Measurements from ENCODE around the gene MKLN1. TPM values are rescaled to one million over a fixed set of nuclear protein-coding genes. Genes with fewer than 3 reads are reported as not detected.
"Not testable (repeated sequence)": the region's sequence is repeated elsewhere in the genome, so short reads cannot be mapped to it uniquely, and the experiment has no call there.

MKLN1 gene
- total RNA-seq, 2 donors from 2014 or later = 44.9 to 49.6 TPM

DNA sequence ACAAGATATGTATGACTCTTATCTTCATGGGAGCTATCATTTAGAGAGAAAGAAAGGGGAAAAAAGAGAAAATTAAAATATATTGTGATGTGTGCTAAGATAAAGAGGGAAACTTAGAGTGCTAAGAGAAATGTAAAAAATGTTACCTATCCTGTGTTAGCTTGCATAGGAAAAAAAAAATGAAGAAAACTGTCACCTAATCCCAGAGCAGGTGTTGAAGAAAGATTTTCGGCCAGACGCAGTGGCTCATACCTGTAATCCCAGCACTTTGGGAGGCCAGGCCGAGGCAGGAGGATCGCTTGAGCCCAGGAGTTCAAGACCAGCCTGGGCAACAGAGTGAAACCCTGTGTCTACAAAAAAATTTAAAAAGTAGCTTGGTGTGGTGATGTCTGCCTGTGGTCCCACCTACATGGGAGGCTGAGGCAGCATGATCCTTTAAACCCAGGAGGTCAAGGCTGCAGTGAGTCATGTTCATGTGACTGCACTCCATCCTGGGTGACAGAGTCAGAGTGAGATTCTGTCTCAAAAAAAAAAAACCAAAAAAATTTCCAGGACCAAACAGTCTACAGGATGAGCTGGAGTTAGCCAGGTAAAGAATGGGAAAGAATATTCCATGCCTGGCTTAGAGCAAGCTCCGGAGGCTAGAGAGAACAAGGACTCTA is 2.4 kb upstream of the MKLN1 start:
- H3K4me1 Mint-ChIP-seq (ENCODE audit: low read depth) = peaks cover 56% of the 10 kb centered on the region
- H3K9me3 Mint-ChIP-seq = peaks cover 0 to 2% of the 10 kb centered on the region in 2 donors
- no peaks in the 10 kb centered on the region for H3K27me3 Mint-ChIP-seq (ENCODE audit: low read depth)
- peak overlapping the region; percentile 80 to 93 for H3K4me3 Mint-ChIP-seq
- DNase-seq = peak; percentile 48 to 54
- peak overlapping the region; percentile 92 for H3K27ac Mint-ChIP-seq
- ATAC-seq (replicated peaks in 1 of 2) = peak; percentile 48 to 57
- peaks cover 8 to 14% of the 10 kb centered on the region in 2 donors for H3K36me3 Mint-ChIP-seq (ENCODE audit: insufficient read depth in 2 of 2)

DNA sequence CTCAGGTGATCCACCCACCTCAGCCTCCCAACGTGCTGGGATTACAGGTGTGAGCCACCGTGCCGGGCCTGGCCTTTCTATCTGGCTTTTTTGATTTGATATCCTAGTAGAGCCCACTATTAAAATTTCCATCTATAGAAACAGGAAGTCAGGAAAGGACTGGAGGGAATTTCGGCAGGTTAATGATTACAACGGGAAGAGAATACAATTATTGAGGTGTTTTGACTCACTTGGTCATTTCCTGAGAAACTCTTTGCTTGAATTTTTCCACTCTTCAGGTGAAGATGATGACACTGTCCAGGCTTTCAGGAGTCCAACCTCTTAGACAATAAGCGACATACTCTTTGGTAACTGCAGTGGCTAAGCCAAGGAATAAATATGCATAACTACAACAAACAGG is 1.1 kb upstream of the MKLN1 start:
- ATAC-seq (replicated peaks in 1 of 2) (no peak), DNase-seq (no peak)
- H3K27ac Mint-ChIP-seq = peak overlapping the region; percentile 99
- H3K4me3 Mint-ChIP-seq = peak overlapping the region; percentile 98 to 99
- H3K9me3 Mint-ChIP-seq = peaks cover 0 to 2% of the 10 kb centered on the region in 2 donors
- peaks cover 66% of the 10 kb centered on the region for H3K4me1 Mint-ChIP-seq (ENCODE audit: low read depth)
- no peaks in the 10 kb centered on the region for H3K27me3 Mint-ChIP-seq (ENCODE audit: low read depth)
- peaks cover 7 to 12% of the 10 kb centered on the region in 2 donors for H3K36me3 Mint-ChIP-seq (ENCODE audit: insufficient read depth in 2 of 2)

DNA sequence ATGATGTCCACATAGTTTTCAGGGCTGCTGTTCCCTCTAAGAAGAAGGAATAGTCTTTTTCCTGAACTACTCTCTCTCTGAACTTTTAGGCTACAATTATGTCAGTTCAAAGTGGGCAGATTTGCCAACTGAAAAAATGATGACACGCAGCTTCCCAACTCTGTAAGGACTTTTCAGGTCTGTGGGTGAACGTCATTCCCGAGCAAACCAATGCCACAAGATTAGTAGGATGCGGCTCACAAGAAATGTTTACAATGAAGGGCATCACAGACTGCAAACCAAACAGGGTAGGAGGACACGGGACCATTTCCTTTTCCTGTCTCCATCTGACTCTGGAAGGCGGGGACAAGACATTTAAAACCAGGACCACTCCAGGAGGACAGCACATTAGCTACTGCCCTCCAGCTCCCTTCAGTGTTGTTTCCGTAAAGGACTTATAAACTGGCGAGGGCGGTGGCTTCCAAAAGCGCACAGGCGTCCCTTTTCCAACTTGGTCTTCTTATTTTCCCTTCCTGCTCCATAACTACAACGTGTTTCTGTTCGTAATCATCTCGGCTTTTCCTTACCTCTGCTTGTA is 539 bp upstream of the MKLN1 start:
- Mint-ChIP-seq H3K36me3 (ENCODE audit: insufficient read depth in 2 of 2) (peaks cover 4 to 12% of the 10 kb centered on the region in 2 donors), H3K27ac (peak overlapping the region; percentile 99), H3K9me3 (no peaks in the 10 kb centered on the region), H3K27me3 (ENCODE audit: low read depth) (no peaks in the 10 kb centered on the region), H3K4me1 (ENCODE audit: low read depth) (peaks cover 69% of the 10 kb centered on the region), H3K4me3 (peak overlapping the region; percentile 98 to 99)
- DNase-seq = peak; percentile 16 to 22
- ATAC-seq (replicated peaks in 1 of 2) = peak; percentile 10 to 25

DNA sequence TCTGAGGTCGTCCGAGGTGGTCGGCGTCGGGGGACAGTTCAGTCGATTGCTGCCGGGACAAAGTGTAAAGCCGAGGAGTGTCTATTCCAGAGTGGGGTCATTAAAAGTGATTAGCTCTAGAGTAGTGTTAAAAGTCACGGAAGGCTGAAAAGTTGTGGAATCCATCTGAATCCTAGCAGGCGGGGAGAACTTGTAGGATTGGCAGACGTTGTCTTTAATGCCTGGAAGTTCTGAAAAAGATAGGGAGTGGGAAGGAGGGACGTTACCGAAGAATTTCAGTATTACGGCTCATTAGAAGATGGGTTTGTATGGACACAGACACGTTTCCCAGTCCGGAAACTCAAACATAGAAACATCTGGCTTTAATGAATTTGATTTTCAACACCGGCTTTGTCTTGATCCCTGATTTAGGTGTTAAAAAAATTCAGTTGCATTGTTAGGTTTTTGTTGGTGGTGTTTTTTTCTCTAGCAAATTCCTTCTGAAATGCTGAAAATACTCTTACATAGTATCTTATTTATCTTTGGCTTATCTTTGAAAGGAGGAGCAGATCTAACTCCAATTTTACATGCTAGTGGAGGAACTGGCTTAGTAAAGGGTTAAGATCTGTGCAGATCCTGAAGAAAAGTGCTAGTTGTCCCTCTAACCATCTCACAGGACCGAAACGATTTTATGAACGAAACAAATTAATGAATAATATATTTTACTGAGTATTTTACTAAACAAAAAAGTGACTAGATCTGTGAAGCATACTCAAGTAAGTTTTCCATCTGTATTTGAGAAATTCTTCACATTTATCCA is 900 bp downstream of the MKLN1 start:
- H3K4me3 Mint-ChIP-seq = peak overlapping the region; percentile 98 to 99
- peaks cover 64% of the 10 kb centered on the region for H3K4me1 Mint-ChIP-seq (ENCODE audit: low read depth)
- peak overlapping the region; percentile 99 for H3K27ac Mint-ChIP-seq
- ATAC-seq (replicated peaks in 1 of 2) (no peak), DNase-seq (no peak)
- H3K9me3 Mint-ChIP-seq = no peaks in the 10 kb centered on the region
- H3K27me3 Mint-ChIP-seq (ENCODE audit: low read depth) = no peaks in the 10 kb centered on the region
- H3K36me3 Mint-ChIP-seq (ENCODE audit: insufficient read depth in 2 of 2) = peaks cover 4 to 11% of the 10 kb centered on the region in 2 donors

DNA sequence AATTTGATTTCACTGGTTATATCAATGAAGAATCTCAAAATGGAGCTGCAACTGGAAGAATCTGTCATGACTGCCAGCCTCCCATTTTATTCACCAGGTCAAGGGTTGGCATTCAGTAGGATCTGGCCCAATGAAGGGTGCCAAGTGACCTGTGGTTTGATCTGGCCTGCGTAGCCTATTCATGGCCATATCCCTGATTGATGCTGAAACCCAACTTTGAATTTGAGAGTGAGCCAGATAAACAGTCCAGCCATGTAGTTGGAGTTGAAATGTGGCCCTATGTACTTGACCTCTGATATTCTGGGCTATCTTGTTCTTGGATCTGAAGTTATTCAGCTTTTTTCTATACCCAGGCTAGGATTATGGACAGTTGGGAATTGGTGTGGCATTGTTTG is 1.5 kb downstream of the MKLN1 start:
- Mint-ChIP-seq H3K9me3 (no peaks in the 10 kb centered on the region), H3K4me1 (ENCODE audit: low read depth) (peaks cover 66% of the 10 kb centered on the region), H3K27ac (peak overlapping the region; percentile 10), H3K4me3 (peak overlapping the region; percentile 98 to 99), H3K27me3 (ENCODE audit: low read depth) (no peaks in the 10 kb centered on the region), H3K36me3 (ENCODE audit: insufficient read depth in 2 of 2) (peaks cover 4 to 16% of the 10 kb centered on the region in 2 donors)
- DNase-seq (no peak), ATAC-seq (replicated peaks in 1 of 2) (no peak)

DNA sequence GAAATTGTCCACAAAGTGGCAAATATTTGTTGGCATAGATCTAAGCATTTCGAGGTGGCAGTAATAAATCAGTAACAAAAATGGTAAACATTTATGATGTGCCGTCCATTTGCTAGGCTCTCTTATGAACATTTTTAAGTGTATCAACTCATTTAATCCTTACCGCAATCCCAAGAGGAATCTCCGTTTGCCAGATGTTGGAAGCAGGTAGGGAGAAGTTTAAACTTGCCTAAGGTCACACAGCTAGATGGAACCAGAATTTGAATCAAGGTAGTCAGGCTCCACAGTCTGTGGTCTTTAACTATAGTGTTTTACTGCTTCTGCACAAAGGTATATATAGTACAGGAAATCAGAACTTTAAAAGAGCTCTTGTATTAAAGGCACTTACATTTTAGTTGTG is 2.6 kb downstream of the MKLN1 start:
- Mint-ChIP-seq H3K4me3 (peak overlapping the region; percentile 13 to 74), H3K9me3 (no peaks in the 10 kb centered on the region), H3K4me1 (ENCODE audit: low read depth) (peaks cover 64% of the 10 kb centered on the region), H3K27me3 (ENCODE audit: low read depth) (no peaks in the 10 kb centered on the region), H3K27ac (peak overlapping the region; percentile 17), H3K36me3 (ENCODE audit: insufficient read depth in 2 of 2) (peaks cover 4 to 22% of the 10 kb centered on the region in 2 donors)
- ATAC-seq (replicated peaks in 1 of 2) (no peak), DNase-seq (no peak)

DNA sequence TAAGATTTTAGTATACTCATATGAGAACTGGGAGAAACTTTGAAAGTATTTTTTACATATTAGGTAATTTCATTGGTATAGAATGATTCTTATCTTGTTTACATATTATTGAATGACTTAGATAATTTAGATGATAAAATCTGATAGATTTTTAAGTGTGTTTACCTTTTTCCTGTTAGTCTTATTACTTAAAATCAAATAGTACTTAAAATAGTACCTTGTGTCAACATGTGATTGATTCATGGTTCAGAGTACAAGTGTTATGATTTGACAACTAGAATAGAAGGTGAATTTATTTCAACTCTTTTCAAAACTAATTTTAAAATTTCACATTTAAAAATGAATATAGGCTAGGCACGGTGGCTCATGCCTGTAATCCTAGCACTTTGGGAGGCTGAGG is 4.1 kb downstream of the MKLN1 start:
- no peaks in the 10 kb centered on the region for H3K27me3 Mint-ChIP-seq (ENCODE audit: low read depth)
- no peak for DNase-seq
- H3K27ac Mint-ChIP-seq = no peak overlapping the region
- no peak overlapping the region for H3K4me3 Mint-ChIP-seq
- peaks cover 5 to 8% of the 10 kb centered on the region in 2 donors for H3K9me3 Mint-ChIP-seq
- peaks cover 58% of the 10 kb centered on the region for H3K4me1 Mint-ChIP-seq (ENCODE audit: low read depth)
- ATAC-seq (replicated peaks in 1 of 2) = no peak
- peaks cover 9 to 35% of the 10 kb centered on the region in 2 donors for H3K36me3 Mint-ChIP-seq (ENCODE audit: insufficient read depth in 2 of 2)

DNA sequence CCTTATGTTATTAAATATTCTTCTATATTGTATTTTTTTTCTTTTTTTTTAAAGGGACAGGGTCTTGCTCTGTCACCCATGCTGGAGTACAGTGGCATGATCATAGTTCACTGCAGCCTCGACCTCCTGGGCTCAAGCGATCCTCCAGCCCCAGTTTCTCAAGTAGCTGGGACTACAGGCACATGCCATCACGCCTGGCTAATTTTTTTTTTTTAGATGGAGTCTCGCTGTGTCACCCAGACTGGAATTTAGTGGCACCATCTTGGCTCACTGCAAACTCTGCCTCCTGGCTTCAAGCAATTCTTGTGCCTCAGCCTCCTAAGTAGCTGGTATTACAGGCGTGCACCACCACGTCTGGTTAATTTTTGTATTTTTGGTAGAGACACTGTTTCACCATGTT is 5.1 kb downstream of the MKLN1 start:
- not testable (repeated sequence) for H3K27me3 Mint-ChIP-seq (ENCODE audit: low read depth); ATAC-seq (replicated peaks in 1 of 2); DNase-seq; H3K4me3 Mint-ChIP-seq; H3K27ac Mint-ChIP-seq
- Mint-ChIP-seq H3K36me3 (ENCODE audit: insufficient read depth in 2 of 2) (peaks cover 14 to 42% of the 10 kb centered on the region in 2 donors), H3K4me1 (ENCODE audit: low read depth) (peaks cover 52% of the 10 kb centered on the region), H3K9me3 (peaks cover 10% of the 10 kb centered on the region in 2 donors)

DNA sequence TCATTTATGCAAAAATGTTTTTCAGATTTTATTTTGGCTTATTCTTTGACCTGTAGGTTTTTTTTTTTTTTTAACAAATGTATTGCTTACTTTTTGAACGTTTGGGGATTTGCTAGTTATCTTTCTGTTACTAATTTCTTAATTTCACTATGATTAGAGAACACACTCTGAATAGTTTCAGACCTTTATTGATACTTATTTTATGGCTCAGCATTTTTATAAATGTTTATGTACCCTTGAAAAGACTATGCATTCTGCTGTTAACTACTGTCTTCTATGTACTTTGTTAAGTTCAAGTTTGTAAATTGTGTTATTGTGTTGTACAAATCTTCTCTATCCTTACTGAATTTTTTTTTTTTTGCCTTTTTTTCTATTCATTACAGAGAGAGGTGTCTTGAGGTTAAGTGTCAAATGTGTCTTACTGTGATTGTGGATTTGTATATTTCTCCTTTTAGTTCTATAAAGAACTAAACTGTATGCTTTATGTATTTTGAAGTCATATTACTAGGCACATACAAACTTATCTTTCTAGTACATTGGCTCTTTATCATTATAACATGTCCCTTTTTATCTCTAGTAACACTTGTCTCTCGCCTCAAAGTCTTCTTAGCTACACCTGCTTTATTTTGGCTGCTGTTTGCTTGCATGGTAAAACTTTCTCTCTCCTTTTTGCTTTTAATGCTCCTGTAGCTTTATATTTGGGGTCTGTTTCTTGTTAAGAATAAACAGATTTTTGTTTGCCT is 8.1 kb downstream of the MKLN1 start:
- no peak for DNase-seq
- Mint-ChIP-seq H3K9me3 (peaks cover 10 to 12% of the 10 kb centered on the region in 2 donors), H3K4me1 (ENCODE audit: low read depth) (peaks cover 47% of the 10 kb centered on the region), H3K27me3 (ENCODE audit: low read depth) (no peaks in the 10 kb centered on the region), H3K4me3 (peak overlapping the region in 1 of 2 donors; percentile 59), H3K36me3 (ENCODE audit: insufficient read depth in 2 of 2) (peaks cover 14 to 47% of the 10 kb centered on the region in 2 donors), H3K27ac (peak overlapping the region; percentile 50)
- ATAC-seq (replicated peaks in 1 of 2) = no peak

DNA sequence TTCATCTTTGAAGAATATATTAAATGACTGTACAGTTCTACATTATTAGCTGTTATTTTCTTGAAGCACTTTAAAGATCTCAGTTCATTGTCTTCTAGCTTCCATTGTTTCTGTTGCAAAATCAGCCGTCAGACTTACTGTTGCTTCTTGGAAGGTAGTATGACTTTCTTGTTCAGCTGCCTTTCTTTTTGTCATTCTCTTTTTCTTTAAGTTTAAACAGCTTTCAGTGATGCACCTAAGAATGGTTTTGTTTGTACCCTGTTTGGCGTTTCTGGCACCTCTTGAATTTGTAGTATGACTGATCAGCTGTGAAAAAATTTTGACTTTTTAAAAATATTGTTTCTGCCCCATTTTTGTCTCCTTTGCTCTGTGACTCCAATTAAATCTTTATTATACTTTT is 9.3 kb downstream of the MKLN1 start:
- ATAC-seq (replicated peaks in 1 of 2) (no peak), DNase-seq (no peak)
- Mint-ChIP-seq H3K27me3 (ENCODE audit: low read depth) (no peaks in the 10 kb centered on the region), H3K9me3 (peaks cover 10 to 12% of the 10 kb centered on the region in 2 donors), H3K4me3 (no peak overlapping the region), H3K4me1 (ENCODE audit: low read depth) (peaks cover 47% of the 10 kb centered on the region), H3K36me3 (ENCODE audit: insufficient read depth in 2 of 2) (peaks cover 14 to 47% of the 10 kb centered on the region in 2 donors), H3K27ac (peak overlapping the region; percentile 46)

DNA sequence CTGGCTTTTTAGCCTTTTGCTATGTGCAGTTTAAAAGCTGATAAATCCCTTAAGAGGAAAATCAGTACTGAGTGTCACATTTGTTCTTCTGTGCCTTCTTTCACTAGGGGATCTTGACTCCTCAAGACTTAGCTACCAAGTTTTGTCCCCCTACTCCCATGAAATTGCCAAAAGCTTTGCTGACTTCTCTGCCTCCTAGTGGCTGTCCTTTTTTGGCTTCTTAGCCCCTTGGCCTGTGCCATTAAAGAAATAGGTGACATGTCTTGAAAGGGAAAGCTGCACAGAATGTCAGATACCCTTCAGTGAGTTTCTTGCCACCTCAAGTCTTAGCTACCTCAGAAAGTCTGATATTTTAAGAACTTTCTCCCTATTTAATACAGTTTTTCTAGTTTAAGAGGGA is 10.5 kb downstream of the MKLN1 start:
- DNase-seq (no peak), ATAC-seq (replicated peaks in 1 of 2) (no peak)
- Mint-ChIP-seq H3K36me3 (ENCODE audit: insufficient read depth in 2 of 2) (peaks cover 14 to 47% of the 10 kb centered on the region in 2 donors), H3K9me3 (peaks cover 10 to 12% of the 10 kb centered on the region in 2 donors), H3K27ac (no peak overlapping the region), H3K4me1 (ENCODE audit: low read depth) (peaks cover 57% of the 10 kb centered on the region), H3K27me3 (ENCODE audit: low read depth) (no peaks in the 10 kb centered on the region), H3K4me3 (no peak overlapping the region)

DNA sequence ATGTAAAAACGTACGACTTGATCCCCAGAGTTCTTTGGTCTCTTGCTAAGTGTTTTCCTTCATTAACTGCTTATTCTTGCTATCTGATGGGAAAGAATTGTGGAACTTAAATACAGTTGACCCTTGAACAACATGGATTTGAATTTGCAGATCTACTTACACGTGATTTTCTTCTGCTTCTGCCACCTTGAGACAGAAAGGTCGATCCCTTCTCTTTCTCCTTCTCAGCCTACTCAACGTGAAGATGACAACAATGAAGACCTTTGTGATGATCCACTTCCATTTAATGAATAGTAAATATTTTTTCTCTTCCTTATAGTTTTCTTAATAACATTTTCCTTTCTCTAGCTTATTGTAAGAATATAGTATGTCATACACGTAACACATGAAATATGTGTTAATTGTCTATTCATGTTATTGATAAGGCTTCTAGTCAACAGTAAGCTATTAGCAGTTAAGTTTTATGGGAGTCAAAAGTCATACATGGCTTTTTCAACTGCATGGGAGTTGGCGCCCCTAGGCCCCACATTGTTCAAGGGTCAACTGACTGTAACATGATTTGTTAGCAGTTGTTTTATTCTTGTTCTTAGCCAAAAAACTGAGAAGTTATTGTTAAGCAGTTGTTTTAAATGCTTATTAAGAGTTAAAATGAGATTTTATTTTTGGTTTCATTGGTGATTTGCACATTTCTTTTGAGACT is 11.2 kb downstream of the MKLN1 start:
- Mint-ChIP-seq H3K4me3 (no peak overlapping the region), H3K27me3 (ENCODE audit: low read depth) (no peaks in the 10 kb centered on the region), H3K4me1 (ENCODE audit: low read depth) (peaks cover 60% of the 10 kb centered on the region), H3K27ac (no peak overlapping the region), H3K36me3 (ENCODE audit: insufficient read depth in 2 of 2) (peaks cover 14 to 42% of the 10 kb centered on the region in 2 donors), H3K9me3 (peaks cover 10 to 12% of the 10 kb centered on the region in 2 donors)
- no peak for ATAC-seq (replicated peaks in 1 of 2)
- no peak for DNase-seq

All from activated T-cell treated with anti-CD3 and anti-CD28 coated beads, Interleukin-2, amount 50 U/mL, for 72 hours (primary cell).